ENCODE results near the gene EVI5. TPM values are rescaled to one million over a fixed set of nuclear protein-coding genes. Genes with fewer than 3 reads are reported as not detected.

Gene EVI5
- total RNA-seq, 1 donor from 2014 or later, result 52.6 TPM

DNA sequence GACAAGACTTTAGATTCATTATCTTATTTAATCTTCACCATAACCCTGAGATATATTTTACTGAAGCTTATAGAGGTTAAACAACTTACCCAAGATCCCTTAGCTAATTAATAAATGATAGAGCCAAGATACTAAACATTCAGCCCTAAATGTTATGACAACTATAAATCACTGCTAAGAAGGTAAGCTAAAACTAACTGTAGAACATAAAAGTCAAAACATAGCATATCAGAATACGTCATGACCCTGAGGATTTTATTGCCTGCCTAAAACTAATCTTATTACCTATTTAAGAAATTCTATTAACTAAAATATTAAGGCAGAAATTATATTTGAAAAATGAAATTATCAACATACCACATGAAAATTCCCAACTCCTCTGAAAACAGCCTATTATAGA is 22.6 kb downstream of the EVI5 start:
- H3K4me3 Mint-ChIP-seq (ENCODE audit: unreplicated experiment), result no peak overlapping the region
- no peak overlapping the region for H3K27ac Mint-ChIP-seq (ENCODE audit: unreplicated experiment)
- no peak for DNase-seq (ENCODE audit: extremely low spot score, unreplicated experiment)
- no peaks in the 10 kb centered on the region for H3K27me3 Mint-ChIP-seq (ENCODE audit: unreplicated experiment)
- no peaks in the 10 kb centered on the region for H3K36me3 Mint-ChIP-seq (ENCODE audit: unreplicated experiment)
- H3K4me1 Mint-ChIP-seq (ENCODE audit: unreplicated experiment), result peaks cover 17% of the 10 kb centered on the region
- H3K9me3 Mint-ChIP-seq (ENCODE audit: unreplicated experiment), result no peaks in the 10 kb centered on the region
- TF ChIP-seq, protein P1, sequence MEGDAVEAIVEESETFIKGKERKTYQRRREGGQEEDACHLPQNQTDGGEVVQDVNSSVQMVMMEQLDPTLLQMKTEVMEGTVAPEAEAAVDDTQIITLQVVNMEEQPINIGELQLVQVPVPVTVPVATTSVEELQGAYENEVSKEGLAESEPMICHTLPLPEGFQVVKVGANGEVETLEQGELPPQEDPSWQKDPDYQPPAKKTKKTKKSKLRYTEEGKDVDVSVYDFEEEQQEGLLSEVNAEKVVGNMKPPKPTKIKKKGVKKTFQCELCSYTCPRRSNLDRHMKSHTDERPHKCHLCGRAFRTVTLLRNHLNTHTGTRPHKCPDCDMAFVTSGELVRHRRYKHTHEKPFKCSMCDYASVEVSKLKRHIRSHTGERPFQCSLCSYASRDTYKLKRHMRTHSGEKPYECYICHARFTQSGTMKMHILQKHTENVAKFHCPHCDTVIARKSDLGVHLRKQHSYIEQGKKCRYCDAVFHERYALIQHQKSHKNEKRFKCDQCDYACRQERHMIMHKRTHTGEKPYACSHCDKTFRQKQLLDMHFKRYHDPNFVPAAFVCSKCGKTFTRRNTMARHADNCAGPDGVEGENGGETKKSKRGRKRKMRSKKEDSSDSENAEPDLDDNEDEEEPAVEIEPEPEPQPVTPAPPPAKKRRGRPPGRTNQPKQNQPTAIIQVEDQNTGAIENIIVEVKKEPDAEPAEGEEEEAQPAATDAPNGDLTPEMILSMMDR (IDR thresholded peaks at IDR 0.05), result no peak

DNA sequence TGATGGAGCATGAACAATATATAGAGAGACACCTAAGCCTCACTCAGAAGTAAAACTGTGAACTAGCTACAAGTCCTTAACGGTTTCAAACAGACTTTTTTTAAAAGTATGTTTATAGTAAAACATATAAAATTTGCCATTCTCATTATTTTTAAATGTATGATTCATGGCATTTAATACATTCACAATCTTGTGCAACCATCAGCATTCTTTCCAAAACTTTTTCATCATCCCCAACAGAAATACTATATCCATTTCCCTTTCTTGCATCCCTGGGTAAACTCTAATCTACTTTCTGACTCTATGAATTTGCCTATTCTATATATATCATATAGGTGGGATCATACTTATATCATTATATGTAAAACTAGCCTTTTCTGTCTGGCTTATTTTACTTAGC is 25.5 kb downstream of the EVI5 start:
- no peaks in the 10 kb centered on the region for H3K27me3 Mint-ChIP-seq (ENCODE audit: unreplicated experiment)
- TF ChIP-seq, protein P1 (IDR thresholded peaks at IDR 0.05), result no peak
- peaks cover 22% of the 10 kb centered on the region for H3K4me1 Mint-ChIP-seq (ENCODE audit: unreplicated experiment)
- H3K36me3 Mint-ChIP-seq (ENCODE audit: unreplicated experiment), result no peaks in the 10 kb centered on the region
- H3K4me3 Mint-ChIP-seq (ENCODE audit: unreplicated experiment), result no peak overlapping the region
- no peaks in the 10 kb centered on the region for H3K9me3 Mint-ChIP-seq (ENCODE audit: unreplicated experiment)
- no peak overlapping the region for H3K27ac Mint-ChIP-seq (ENCODE audit: unreplicated experiment)
- DNase-seq (ENCODE audit: extremely low spot score, unreplicated experiment), result no peak

DNA sequence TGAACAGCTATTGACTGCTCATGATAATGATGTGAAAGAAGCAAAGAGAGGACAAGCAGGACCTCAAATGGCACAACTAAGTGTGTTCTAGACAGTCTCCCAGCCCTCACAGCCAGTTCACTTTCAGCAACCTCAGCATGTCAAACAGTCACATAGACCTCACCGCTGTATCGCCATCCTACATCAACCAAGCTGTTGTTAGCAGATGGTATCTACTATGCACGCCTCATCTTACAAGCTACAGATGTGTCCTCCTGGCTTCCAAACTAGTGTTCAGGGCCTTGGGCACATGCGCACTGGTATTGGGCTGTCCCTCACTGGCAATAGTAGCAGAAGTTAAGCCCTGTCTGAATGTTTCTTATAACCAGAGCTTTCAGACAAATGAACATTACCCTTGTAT is 28.4 kb downstream of the EVI5 start:
- Mint-ChIP-seq H3K36me3 (ENCODE audit: unreplicated experiment) (no peaks in the 10 kb centered on the region), H3K9me3 (ENCODE audit: unreplicated experiment) (no peaks in the 10 kb centered on the region), H3K27ac (ENCODE audit: unreplicated experiment) (no peak overlapping the region), H3K4me1 (ENCODE audit: unreplicated experiment) (peaks cover 37% of the 10 kb centered on the region), H3K27me3 (ENCODE audit: unreplicated experiment) (no peaks in the 10 kb centered on the region), H3K4me3 (ENCODE audit: unreplicated experiment) (no peak overlapping the region)
- no peak for DNase-seq (ENCODE audit: extremely low spot score, unreplicated experiment)
- TF ChIP-seq, protein P1 (IDR thresholded peaks at IDR 0.05), result no peak

DNA sequence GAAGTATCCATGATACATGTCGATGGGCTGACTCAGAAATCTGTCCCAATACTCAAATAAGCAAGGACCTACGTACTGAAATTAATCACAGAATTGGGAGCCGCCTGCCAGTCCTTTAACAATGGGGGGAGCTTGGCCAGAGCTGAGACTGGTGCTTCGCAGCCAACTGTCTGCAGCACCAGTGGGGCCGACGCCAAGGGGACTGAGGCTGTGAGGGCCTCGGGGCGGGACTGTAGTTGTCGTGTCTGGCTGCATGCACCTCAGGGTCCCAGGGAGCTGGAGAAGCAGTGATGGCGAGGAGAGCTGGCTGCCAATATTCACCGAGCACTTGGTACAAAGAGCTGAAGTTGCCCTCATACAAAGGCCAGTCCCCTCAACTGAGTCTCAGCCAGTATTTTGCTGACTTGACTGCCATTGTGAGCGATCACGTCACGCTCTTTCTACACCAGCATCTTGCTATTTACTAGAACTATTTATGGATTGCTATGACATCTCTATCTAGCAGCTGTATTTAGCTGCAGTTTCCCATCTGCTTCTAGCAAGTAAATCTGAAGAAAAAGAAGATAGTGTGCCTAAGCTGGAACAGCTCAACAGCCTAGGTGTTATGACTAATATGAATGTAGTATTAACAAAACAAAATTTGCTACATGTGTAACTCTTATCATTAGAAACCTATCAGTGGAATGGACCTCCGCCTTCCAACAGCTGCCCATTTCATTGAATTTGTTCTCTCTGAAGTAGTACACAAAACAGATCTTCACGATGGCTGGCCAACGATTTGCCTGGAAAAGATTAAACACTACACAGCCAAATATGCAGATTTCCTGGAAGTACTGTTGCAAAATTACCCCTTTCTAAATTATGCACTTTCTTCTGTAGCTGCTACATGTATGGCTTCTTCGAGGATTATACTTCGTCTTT is 29.1 kb downstream of the EVI5 start:
- Mint-ChIP-seq H3K4me1 (ENCODE audit: unreplicated experiment) (peaks cover 37% of the 10 kb centered on the region), H3K9me3 (ENCODE audit: unreplicated experiment) (peaks cover 4% of the 10 kb centered on the region), H3K27ac (ENCODE audit: unreplicated experiment) (no peak overlapping the region), H3K36me3 (ENCODE audit: unreplicated experiment) (no peaks in the 10 kb centered on the region), H3K4me3 (ENCODE audit: unreplicated experiment) (no peak overlapping the region), H3K27me3 (ENCODE audit: unreplicated experiment) (no peaks in the 10 kb centered on the region)
- no peak for DNase-seq (ENCODE audit: extremely low spot score, unreplicated experiment)
- TF ChIP-seq, protein P1 (IDR thresholded peaks at IDR 0.05), result no peak

DNA sequence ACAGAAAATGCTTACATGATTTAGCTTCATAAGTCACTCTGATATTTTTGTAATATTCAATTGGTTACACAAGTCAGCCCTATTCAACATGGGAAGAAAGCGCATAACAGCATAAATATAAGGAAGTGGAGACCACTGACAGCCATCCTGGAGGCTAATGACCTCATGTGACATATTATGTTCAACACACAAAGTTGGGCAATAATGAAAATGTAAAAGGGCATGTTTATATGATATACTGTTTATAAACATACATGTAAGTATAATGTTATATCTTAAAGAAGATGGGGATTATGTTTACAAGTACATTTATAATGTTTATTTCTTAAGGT is 30.2 kb downstream of the EVI5 start:
- TF ChIP-seq, protein P1 (IDR thresholded peaks at IDR 0.05), result no peak
- no peak for DNase-seq (ENCODE audit: extremely low spot score, unreplicated experiment)
- Mint-ChIP-seq H3K9me3 (ENCODE audit: unreplicated experiment) (peaks cover 4% of the 10 kb centered on the region), H3K4me1 (ENCODE audit: unreplicated experiment) (peaks cover 36% of the 10 kb centered on the region), H3K27ac (ENCODE audit: unreplicated experiment) (no peak overlapping the region), H3K4me3 (ENCODE audit: unreplicated experiment) (no peak overlapping the region), H3K36me3 (ENCODE audit: unreplicated experiment) (no peaks in the 10 kb centered on the region), H3K27me3 (ENCODE audit: unreplicated experiment) (no peaks in the 10 kb centered on the region)

Measured in osteocyte (in vitro differentiated cells).